SU-DHL-6 (cell line): ENCODE measurements around the gene CDV3.
"Not testable (repeated sequence)": the region's sequence is repeated elsewhere in the genome, so short reads cannot be mapped to it uniquely, and the experiment has no call there.

Experiments used
- H2AFZ ChIP-seq: fragments of 200-600 bp; sonication (generic); 2 replicates; pipeline ENCODE4 v1.6.1; 2014; ENCODE audit warnings: low read depth, mild to moderate bottlenecking, moderate library complexity, mixed read lengths, antibody characterized with exemption, low read length; ENCODE audit not compliant: severe bottlenecking
- H3F3A ChIP-seq: fragments of 200-600 bp; shearing (Covaris generic); 2 replicates; pipeline ENCODE4 v1.6.0; 2016; ENCODE audit warnings: antibody characterized with exemption, mild to moderate bottlenecking; ENCODE audit not compliant: insufficient read depth
- H3K27ac ChIP-seq: fragments of 200-600 bp; sonication (generic); 2 replicates; pipeline ENCODE4 v1.5.1; 2016; ENCODE audit warnings: low read depth, mild to moderate bottlenecking, low read length, moderate library complexity, mixed read lengths
- H3K27me3 ChIP-seq: fragments of 200-600 bp; sonication (generic), shearing (Covaris generic); 2 replicates; pipeline ENCODE4 v1.6.0; 2014; ENCODE audit warnings: mild to moderate bottlenecking, low read length
- H3K36me3 ChIP-seq: fragments of 200-600 bp; sonication (generic); 2 replicates; pipeline ENCODE4 v1.6.1; 2014; ENCODE audit warnings: mild to moderate bottlenecking, low read length, mixed read lengths
- H3K4me2 ChIP-seq: fragments of 300-600, 200-600 bp; shearing (Covaris generic), sonication (generic); 2 replicates; pipeline ENCODE4 v1.6.0; 2014; ENCODE audit warnings: low read length, low read depth, mild to moderate bottlenecking; ENCODE audit not compliant: poor library complexity, severe bottlenecking
- H3K4me3 ChIP-seq: fragments of 200-600 bp; sonication (generic); 2 replicates; pipeline ENCODE4 v1.5.1; 2014; ENCODE audit warnings: antibody characterized with exemption, low read length, mild to moderate bottlenecking, mixed read lengths; ENCODE audit not compliant: insufficient read depth, poor library complexity, severe bottlenecking
- H3K79me2 ChIP-seq: fragments of 200-600 bp; sonication (generic); 2 replicates; pipeline ENCODE4 v1.6.1; 2014; ENCODE audit warnings: mild to moderate bottlenecking, low read length, moderate library complexity; ENCODE audit not compliant: insufficient read depth
- H3K9ac ChIP-seq: fragments of 200-600 bp; sonication (generic); 2 replicates; pipeline ENCODE4 v1.7.0; 2014; ENCODE audit warnings: mild to moderate bottlenecking, low read length
- H3K9me2 ChIP-seq: fragments of 200-600 bp; sonication (generic); replicated peaks from 2 replicates; pipeline ENCODE4 v1.6.1; 2014; ENCODE audit warnings: low read length; ENCODE audit not compliant: insufficient read depth
- H3K9me3 ChIP-seq: fragments of 200-600 bp; sonication (generic); 2 replicates; pipeline ENCODE4 v1.6.1; 2014; ENCODE audit warnings: low read length, mixed read lengths; ENCODE audit not compliant: insufficient read depth
- H4K20me1 ChIP-seq: fragments of 200-600 bp; sonication (generic); 2 replicates; pipeline ENCODE4 v1.6.1; 2014; ENCODE audit warnings: low read depth, mild to moderate bottlenecking, antibody characterized with exemption, low read length, moderate library complexity, mixed read lengths
- EZH2phosphoT487 ChIP-seq: fragments of 200-600 bp; sonication (generic), shearing (Covaris generic); conservative IDR thresholded peaks from 2 replicates; pipeline ENCODE4 v1.6.1; 2018; ENCODE audit warnings: mild to moderate bottlenecking, antibody characterized with exemption, low read length, moderate library complexity, mixed read lengths
- TF ChIP-seq, protein P1 (sequence below): fragments of 200-600 bp; sonication (generic); IDR thresholded peaks from one replicate; pipeline ENCODE4 v1.5.1; 2017; ENCODE audit warnings: antibody characterized with exemption, mild to moderate bottlenecking, low read length, moderate library complexity; ENCODE audit not compliant: insufficient read depth, poor library complexity, severe bottlenecking

Gene CDV3

DNA sequence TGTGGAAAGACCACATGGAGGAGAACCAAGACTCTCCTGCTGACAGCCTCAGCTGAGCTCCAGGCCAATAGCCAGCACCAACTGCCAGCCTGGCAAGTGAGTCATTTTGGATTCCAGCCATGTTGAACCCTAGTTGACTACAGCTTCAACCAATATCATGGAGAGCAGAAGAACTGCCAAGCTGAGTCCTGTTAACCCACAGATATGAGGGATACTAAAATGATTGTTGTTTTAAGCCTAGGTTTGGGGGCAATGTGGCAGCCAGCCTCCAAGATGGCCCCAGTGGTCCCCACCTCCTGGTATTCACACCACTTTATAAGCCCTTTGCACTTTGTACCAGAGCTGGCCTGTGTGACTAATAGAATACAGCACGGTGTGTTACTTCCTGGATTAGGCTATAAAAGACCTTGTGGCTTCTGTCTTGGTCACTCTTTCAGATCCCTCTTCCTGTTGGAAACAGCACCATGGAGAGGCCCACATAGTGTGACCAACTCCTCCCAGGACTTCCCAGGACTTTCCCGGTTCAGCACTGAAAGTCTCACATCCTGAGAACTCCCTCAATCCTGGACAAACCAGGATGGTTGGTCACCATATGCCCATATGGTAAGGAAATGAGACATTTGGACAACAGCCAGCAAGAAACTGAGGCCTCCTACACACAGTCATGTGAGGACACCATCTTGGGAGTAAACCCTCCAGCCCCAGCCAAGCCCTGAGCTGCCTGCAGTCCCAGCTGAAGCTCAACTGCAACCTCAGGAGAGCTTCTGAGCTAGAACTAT, 32.4 kb upstream of the CDV3 start:
- Histone ChIP-seq H3K4me3 (no peak overlapping the region), H3K36me3 (no peaks in the 10 kb centered on the region), H3K27ac (no peak overlapping the region), H3K9me3 (no peaks in the 10 kb centered on the region; the same call in 1 of the 2 replicates), H3K9ac (no peak overlapping the region), H3K4me2 (no peak overlapping the region), H2AFZ (no peak overlapping the region), H3K9me2 (no peaks in the 10 kb centered on the region), H3F3A (no peaks in the 10 kb centered on the region), H3K27me3 (no peaks in the 10 kb centered on the region), H4K20me1 (no peaks in the 10 kb centered on the region), H3K79me2 (no peaks in the 10 kb centered on the region)
- TF ChIP-seq, protein P1, sequence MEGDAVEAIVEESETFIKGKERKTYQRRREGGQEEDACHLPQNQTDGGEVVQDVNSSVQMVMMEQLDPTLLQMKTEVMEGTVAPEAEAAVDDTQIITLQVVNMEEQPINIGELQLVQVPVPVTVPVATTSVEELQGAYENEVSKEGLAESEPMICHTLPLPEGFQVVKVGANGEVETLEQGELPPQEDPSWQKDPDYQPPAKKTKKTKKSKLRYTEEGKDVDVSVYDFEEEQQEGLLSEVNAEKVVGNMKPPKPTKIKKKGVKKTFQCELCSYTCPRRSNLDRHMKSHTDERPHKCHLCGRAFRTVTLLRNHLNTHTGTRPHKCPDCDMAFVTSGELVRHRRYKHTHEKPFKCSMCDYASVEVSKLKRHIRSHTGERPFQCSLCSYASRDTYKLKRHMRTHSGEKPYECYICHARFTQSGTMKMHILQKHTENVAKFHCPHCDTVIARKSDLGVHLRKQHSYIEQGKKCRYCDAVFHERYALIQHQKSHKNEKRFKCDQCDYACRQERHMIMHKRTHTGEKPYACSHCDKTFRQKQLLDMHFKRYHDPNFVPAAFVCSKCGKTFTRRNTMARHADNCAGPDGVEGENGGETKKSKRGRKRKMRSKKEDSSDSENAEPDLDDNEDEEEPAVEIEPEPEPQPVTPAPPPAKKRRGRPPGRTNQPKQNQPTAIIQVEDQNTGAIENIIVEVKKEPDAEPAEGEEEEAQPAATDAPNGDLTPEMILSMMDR = no peak
- no peak for TF ChIP-seq EZH2phosphoT487

DNA sequence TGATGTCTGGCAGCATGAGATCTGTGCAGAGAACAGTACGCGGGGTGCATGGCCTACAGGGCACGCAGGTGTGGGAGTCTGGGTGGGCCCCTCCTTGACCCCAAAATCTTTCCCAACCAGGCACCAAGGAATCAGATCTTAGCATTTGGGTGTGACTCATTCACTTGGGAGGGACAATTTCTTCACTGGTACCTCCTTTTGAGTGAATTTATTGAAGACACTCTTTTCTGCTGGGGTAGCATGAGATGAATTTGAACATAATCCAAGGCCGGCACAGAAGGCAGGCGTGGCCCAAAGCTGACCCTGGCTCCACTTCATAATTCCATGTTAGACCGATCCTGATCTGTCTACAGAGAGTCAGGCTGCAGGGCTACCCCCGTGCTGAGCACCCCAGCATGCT, 30.6 kb upstream of the CDV3 start:
- no peaks in the 10 kb centered on the region for H3K36me3 ChIP-seq
- TF ChIP-seq, protein P1 = no peak
- TF ChIP-seq EZH2phosphoT487 = no peak
- no peaks in the 10 kb centered on the region; the same call in 1 of the 2 replicates for H3K9me3 ChIP-seq
- H3K9ac ChIP-seq = no peak overlapping the region
- no peak overlapping the region for H3K4me2 ChIP-seq
- H3K27me3 ChIP-seq = no peaks in the 10 kb centered on the region
- H3K79me2 ChIP-seq = no peaks in the 10 kb centered on the region
- H3K9me2 ChIP-seq = no peaks in the 10 kb centered on the region
- H3K27ac ChIP-seq = no peak overlapping the region
- no peaks in the 10 kb centered on the region for H4K20me1 ChIP-seq
- H3K4me3 ChIP-seq = no peak overlapping the region
- H2AFZ ChIP-seq = no peak overlapping the region
- H3F3A ChIP-seq = no peaks in the 10 kb centered on the region

DNA sequence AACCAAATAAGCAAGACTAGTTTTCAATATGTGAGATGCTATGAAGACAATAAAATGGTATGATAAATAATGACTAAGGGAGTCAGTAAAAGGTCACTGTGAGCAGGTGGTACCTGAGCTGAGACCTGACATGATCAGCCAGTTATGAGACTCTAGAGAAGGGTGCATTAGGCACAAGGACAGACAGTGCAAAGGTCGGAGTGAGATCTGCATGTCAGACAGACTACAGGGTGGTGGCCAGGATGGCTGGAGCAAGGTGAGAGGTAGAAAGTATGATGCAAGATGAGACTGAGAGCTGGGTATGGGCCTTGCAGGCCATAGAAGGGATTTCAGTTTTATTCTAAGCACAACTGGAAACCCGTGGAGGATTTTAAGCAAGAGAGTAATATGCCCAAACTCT, 28.5 kb upstream of the CDV3 start:
- not testable (repeated sequence) for H3K9ac ChIP-seq, H3K27ac ChIP-seq, H3K79me2 ChIP-seq, H3F3A ChIP-seq, H3K27me3 ChIP-seq, H2AFZ ChIP-seq, H3K4me3 ChIP-seq, H4K20me1 ChIP-seq, H3K36me3 ChIP-seq, H3K9me2 ChIP-seq, H3K4me2 ChIP-seq, H3K9me3 ChIP-seq

DNA sequence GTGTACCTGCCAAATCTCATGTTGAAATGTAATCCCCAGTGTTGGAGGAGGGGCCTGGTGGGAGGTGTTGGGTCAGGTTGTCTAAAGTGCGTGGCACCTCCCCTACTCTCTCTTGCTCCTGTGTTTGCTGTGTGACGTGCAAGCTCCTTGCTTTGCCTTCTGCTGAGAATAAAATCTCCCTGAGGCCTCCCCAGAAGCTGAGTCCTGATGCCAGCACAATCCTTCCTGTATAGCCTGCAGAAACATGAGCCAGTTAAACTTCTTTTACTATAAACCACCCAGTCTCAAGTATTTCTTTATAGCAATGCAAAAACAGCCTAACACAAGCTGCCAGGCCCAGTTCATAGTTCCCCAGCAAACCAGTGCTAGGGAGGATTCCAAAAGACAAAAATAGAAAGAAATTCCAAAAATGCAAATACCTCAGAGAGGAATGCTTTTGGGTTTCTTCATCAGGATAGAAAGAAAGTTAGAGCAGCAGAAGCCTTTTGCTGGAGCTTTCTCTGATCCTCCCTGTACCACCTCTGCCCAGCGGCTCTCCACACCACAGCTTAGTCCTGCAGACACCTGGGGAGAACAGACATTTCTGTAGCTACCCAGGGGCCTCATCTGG, 25.9 kb upstream of the CDV3 start:
- Histone ChIP-seq H3K27me3 (no peaks in the 10 kb centered on the region), H4K20me1 (no peaks in the 10 kb centered on the region), H3K4me3 (no peak overlapping the region), H3K36me3 (no peaks in the 10 kb centered on the region), H3K9me2 (no peaks in the 10 kb centered on the region), H3K9me3 (no peaks in the 10 kb centered on the region), H3F3A (no peaks in the 10 kb centered on the region), H3K27ac (0 out of 2 replicates have a peak overlapping the region, but pooled peaks have one; percentile 11), H2AFZ (no peak overlapping the region), H3K9ac (no peak overlapping the region), H3K79me2 (no peaks in the 10 kb centered on the region), H3K4me2 (no peak overlapping the region)
- no peak for TF ChIP-seq EZH2phosphoT487
- TF ChIP-seq, protein P1 = no peak
